Neural crest cell (in vitro differentiated cells): ENCODE results near the gene MVB12B. TPM values are rescaled to one million over a fixed set of nuclear protein-coding genes. Genes with fewer than 3 reads are reported as not detected.

Source experiments
- DNase-seq: peaks from one replicate; pipeline ENCODE4 v3.0.0; 2021; ENCODE audit warnings: low read depth, mixed read lengths, low spot score
- H3K27ac Mint-ChIP-seq: one replicate; pipeline ENCODE4 v1.8.0; 2021; ENCODE audit warnings: mild to moderate bottlenecking, mixed read lengths; ENCODE audit not compliant: unreplicated experiment
- H3K27me3 Mint-ChIP-seq: 2 replicates; pipeline ENCODE4 v1.8.0; 2021; ENCODE audit warnings: low read depth, mild to moderate bottlenecking, mixed read lengths
- H3K36me3 Mint-ChIP-seq: 2 replicates; pipeline ENCODE4 v1.8.0; 2021; ENCODE audit warnings: low read depth, mild to moderate bottlenecking, mixed read lengths
- H3K4me1 Mint-ChIP-seq: 2 replicates; pipeline ENCODE4 v1.8.0; 2021; ENCODE audit warnings: mixed read lengths
- H3K4me3 Mint-ChIP-seq: one replicate; pipeline ENCODE4 v1.8.0; 2021; ENCODE audit warnings: mild to moderate bottlenecking, mixed read lengths
- H3K9me3 Mint-ChIP-seq: 2 replicates; pipeline ENCODE4 v1.8.0; 2021; ENCODE audit warnings: mixed read lengths
- CTCF ChIP-seq: fragments of 200-600 bp; sonication (generic); conservative IDR thresholded peaks from 2 replicates; pipeline ENCODE4 v1.5.0; 2021; ENCODE audit warnings: antibody characterized with exemption, mild to moderate bottlenecking
- total RNA-seq: library from RNA; stranded (reverse); gene quantifications from 2 replicates; pipeline ENCODE4 v1.2.1, GENCODE V29; 2021

MVB12B gene
- total RNA-seq, 1 donor from 2014 or later = 68.1 TPM

GRCh38 chr9:126411948-126412284, 85.3 kb downstream of the MVB12B start:
- H3K4me3 Mint-ChIP-seq = no peak overlapping the region
- peaks cover 8% of the 10 kb centered on the region for H3K36me3 Mint-ChIP-seq
- H3K9me3 Mint-ChIP-seq = no peaks in the 10 kb centered on the region
- H3K4me1 Mint-ChIP-seq = peaks cover 6% of the 10 kb centered on the region
- no peak overlapping the region for H3K27ac Mint-ChIP-seq
- TF ChIP-seq CTCF = no peak
- H3K27me3 Mint-ChIP-seq = no peaks in the 10 kb centered on the region
- DNase-seq = no peak

GRCh38 chr9:126412905-126413304, 86.3 kb downstream of the MVB12B start:
- Mint-ChIP-seq H3K4me1 (no peaks in the 10 kb centered on the region), H3K9me3 (no peaks in the 10 kb centered on the region), H3K4me3 (no peak overlapping the region)

GRCh38 chr9:126413391-126414068, 86.9 kb downstream of the MVB12B start:
- Mint-ChIP-seq H3K27ac (peak overlapping the region; percentile 78), H3K27me3 (no peaks in the 10 kb centered on the region), H3K9me3 (no peaks in the 10 kb centered on the region), H3K4me1 (no peaks in the 10 kb centered on the region), H3K4me3 (no peak overlapping the region), H3K36me3 (peaks cover 12% of the 10 kb centered on the region)
- no peak for TF ChIP-seq CTCF
- DNase-seq = no peak

More at GRCh38 chr9:126412905-126413304, 86.3 kb downstream of the MVB12B start:
- no peak for DNase-seq
- H3K27me3 Mint-ChIP-seq = no peaks in the 10 kb centered on the region
- TF ChIP-seq CTCF = no peak
- peaks cover 12% of the 10 kb centered on the region for H3K36me3 Mint-ChIP-seq
- no peak overlapping the region for H3K27ac Mint-ChIP-seq

GRCh38 chr9:126415741-126416370, 89.2 kb downstream of the MVB12B start:
- Mint-ChIP-seq H3K4me1 (no peaks in the 10 kb centered on the region), H3K27ac (peak overlapping the region; percentile 69), H3K27me3 (no peaks in the 10 kb centered on the region), H3K36me3 (peaks cover 8% of the 10 kb centered on the region), H3K4me3 (no peak overlapping the region), H3K9me3 (no peaks in the 10 kb centered on the region)
- DNase-seq = no peak
- no peak for TF ChIP-seq CTCF

GRCh38 chr9:126417043-126417442, 90.4 kb downstream of the MVB12B start:
- Mint-ChIP-seq H3K9me3 (no peaks in the 10 kb centered on the region), H3K4me1 (no peaks in the 10 kb centered on the region), H3K36me3 (peaks cover 8% of the 10 kb centered on the region), H3K27me3 (no peaks in the 10 kb centered on the region), H3K4me3 (no peak overlapping the region), H3K27ac (no peak overlapping the region)
- no peak for DNase-seq
- TF ChIP-seq CTCF = no peak
